HL-60/S4 (cell line): ENCODE data around the gene OTUD6A.

Source experiments
- in situ Hi-C: fragments of 300-500 bp; cut with MboI; formaldehyde crosslinking; loops from 2 replicates; pipeline ENCODE4 v1.14.3; 2022; ENCODE audit warnings: low sequenced_read_pairs

Gene OTUD6A

GRCh38 chrX:70062076-70062475 lies at the start of gene OTUD6A:
OTUD6A (plus strand) TSS chrX:70062457; CDS start chrX:70062525, 68 bp downstream.
- in situ Hi-C loops = no loop called here

GRCh38 chrX:70012756-70013155 lies 49.5 kb upstream of the OTUD6A start:
- in situ Hi-C loops = no loop called here

GRCh38 chrX:70013466-70014381 lies 48.5 kb upstream of the OTUD6A start:
- in situ Hi-C loops = no loop called here

GRCh38 chrX:70016513-70016912 lies 45.7 kb upstream of the OTUD6A start:
- in situ Hi-C loops = no loop called here

- in situ Hi-C loops = no loop called here
These were observed 39.6 kb upstream of the OTUD6A start for GRCh38 chrX:70022616-70023015.

- in situ Hi-C loops = loop anchor here (25.0 kb wide), 1 partner anchor 488 kb away; no protein-coding TSS in a partner anchor
These were observed 36.8 kb upstream of the OTUD6A start for GRCh38 chrX:70025464-70025863.

- in situ Hi-C loops = loop anchor here (25.0 kb wide), 1 partner anchor 489 kb away; no protein-coding TSS in a partner anchor
These were observed 36.0 kb upstream of the OTUD6A start for GRCh38 chrX:70026112-70026850.

- in situ Hi-C loops = loop anchor here (25.0 kb wide), 1 partner anchor 490 kb away; no protein-coding TSS in a partner anchor
These were observed 35.4 kb upstream of the OTUD6A start for GRCh38 chrX:70026851-70027200.

- in situ Hi-C loops = loop anchor here (25.0 kb wide), 1 partner anchor 493 kb away; no protein-coding TSS in a partner anchor
These were observed 32.4 kb upstream of the OTUD6A start for GRCh38 chrX:70029863-70030262.

- in situ Hi-C loops = loop anchor here (25.0 kb wide), 1 partner anchor 493 kb away; no protein-coding TSS in a partner anchor
These were observed 31.9 kb upstream of the OTUD6A start for GRCh38 chrX:70030301-70030767.

- in situ Hi-C loops = loop anchor here (25.0 kb wide), 1 partner anchor 495 kb away; no protein-coding TSS in a partner anchor
These were observed 29.5 kb upstream of the OTUD6A start for GRCh38 chrX:70032792-70033191.

- in situ Hi-C loops = loop anchor here (25.0 kb wide), 1 partner anchor 496 kb away; no protein-coding TSS in a partner anchor
These were observed 28.8 kb upstream of the OTUD6A start for GRCh38 chrX:70033348-70034051.

- in situ Hi-C loops = loop anchor here (25.0 kb wide), 1 partner anchor 497 kb away; no protein-coding TSS in a partner anchor
These were observed 27.6 kb upstream of the OTUD6A start for GRCh38 chrX:70034646-70035045.

- in situ Hi-C loops = loop anchor here (25.0 kb wide), 1 partner anchor 501 kb away; no protein-coding TSS in a partner anchor
These were observed 23.7 kb upstream of the OTUD6A start for GRCh38 chrX:70038515-70038914.

GRCh38 chrX:70038951-70039350 lies 23.3 kb upstream of the OTUD6A start:
- in situ Hi-C loops = loop anchor here (25.0 kb wide), 1 partner anchor 502 kb away; no protein-coding TSS in a partner anchor

- in situ Hi-C loops = loop anchor here (25.0 kb wide), 1 partner anchor 502 kb away; no protein-coding TSS in a partner anchor
These were observed 22.5 kb upstream of the OTUD6A start for GRCh38 chrX:70039758-70040157.

GRCh38 chrX:70041993-70042392 lies 20.3 kb upstream of the OTUD6A start:
- in situ Hi-C loops = loop anchor here (25.0 kb wide), 1 partner anchor 505 kb away; no protein-coding TSS in a partner anchor

GRCh38 chrX:70042399-70043371 lies 19.6 kb upstream of the OTUD6A start:
- in situ Hi-C loops = loop anchor here (25.0 kb wide), 1 partner anchor 505 kb away; no protein-coding TSS in a partner anchor

- in situ Hi-C loops = loop anchor here (25.0 kb wide), 1 partner anchor 506 kb away; no protein-coding TSS in a partner anchor
These were observed 18.6 kb upstream of the OTUD6A start for GRCh38 chrX:70043685-70044084.
